ENCODE data around the gene PHF23.

The PHF23 gene

GRCh38 chr17:7215136-7215638, 24.1 kb downstream of the PHF23 start:
- H3K4me3 ChIP-seq (replicated peaks in 1 of 2; ENCODE audit: low read depth in 2 of 2, low read length in 2 of 2), result peak overlapping the region; percentile 51
- no peak for TF ChIP-seq CTCF (IDR thresholded peaks at IDR 0.05; ENCODE audit: low read depth, low read length)
- DNase-seq (ENCODE audit: low read depth in 2 of 2), result no peak

- peak; percentile 68 for TF ChIP-seq CTCF (IDR thresholded peaks at IDR 0.05; ENCODE audit: low read depth, low read length)
- H3K4me3 ChIP-seq (replicated peaks in 1 of 2; ENCODE audit: low read depth in 2 of 2, low read length in 2 of 2), result peak overlapping the region; percentile 51
Measured at GRCh38 chr17:7214300-7215135, 24.7 kb downstream of the PHF23 start.

GRCh38 chr17:7213895-7214299, 25.4 kb downstream of the PHF23 start:
- peak; percentile 85 to 87 for DNase-seq (ENCODE audit: low read depth in 2 of 2)
- peak overlapping the region; percentile 51 for H3K4me3 ChIP-seq (replicated peaks in 1 of 2; ENCODE audit: low read depth in 2 of 2, low read length in 2 of 2)

More at GRCh38 chr17:7214300-7215135, 24.7 kb downstream of the PHF23 start:
- DNase-seq (ENCODE audit: low read depth in 2 of 2), result peak; percentile 97

GRCh38 chr17:7211491-7212273, 27.6 kb downstream of the PHF23 start:
- TF ChIP-seq CTCF (IDR thresholded peaks at IDR 0.05; ENCODE audit: low read depth, low read length), result no peak

More at GRCh38 chr17:7213895-7214299, 25.4 kb downstream of the PHF23 start:
- TF ChIP-seq CTCF (IDR thresholded peaks at IDR 0.05; ENCODE audit: low read depth, low read length), result peak; percentile 44

GRCh38 chr17:7208754-7209460, 30.4 kb downstream of the PHF23 start:
- DNase-seq (ENCODE audit: low read depth in 2 of 2), result no peak
- H3K4me3 ChIP-seq (replicated peaks in 1 of 2; ENCODE audit: low read depth in 2 of 2, low read length in 2 of 2), result no peak overlapping the region
- TF ChIP-seq CTCF (IDR thresholded peaks at IDR 0.05; ENCODE audit: low read depth, low read length), result no peak

More at GRCh38 chr17:7211491-7212273, 27.6 kb downstream of the PHF23 start:
- no peak overlapping the region for H3K4me3 ChIP-seq (replicated peaks in 1 of 2; ENCODE audit: low read depth in 2 of 2, low read length in 2 of 2)
- DNase-seq (ENCODE audit: low read depth in 2 of 2), result no peak

- DNase-seq (ENCODE audit: low read depth in 2 of 2), result no peak
- no peak for TF ChIP-seq CTCF (IDR thresholded peaks at IDR 0.05; ENCODE audit: low read depth, low read length)
- no peak overlapping the region for H3K4me3 ChIP-seq (replicated peaks in 1 of 2; ENCODE audit: low read depth in 2 of 2, low read length in 2 of 2)
Measured at GRCh38 chr17:7208027-7208571, 31.2 kb downstream of the PHF23 start.
